Measurements from ENCODE around the gene UGT1A7. TPM values are rescaled to one million over a fixed set of nuclear protein-coding genes. Genes with fewer than 3 reads are reported as not detected.

Gene UGT1A7
- total and polyA plus RNA-seq, 9 of the 15 experiments (the other 6 are each of a cell fraction or from before 2014, with no cell fraction given) = not detected

DNA sequence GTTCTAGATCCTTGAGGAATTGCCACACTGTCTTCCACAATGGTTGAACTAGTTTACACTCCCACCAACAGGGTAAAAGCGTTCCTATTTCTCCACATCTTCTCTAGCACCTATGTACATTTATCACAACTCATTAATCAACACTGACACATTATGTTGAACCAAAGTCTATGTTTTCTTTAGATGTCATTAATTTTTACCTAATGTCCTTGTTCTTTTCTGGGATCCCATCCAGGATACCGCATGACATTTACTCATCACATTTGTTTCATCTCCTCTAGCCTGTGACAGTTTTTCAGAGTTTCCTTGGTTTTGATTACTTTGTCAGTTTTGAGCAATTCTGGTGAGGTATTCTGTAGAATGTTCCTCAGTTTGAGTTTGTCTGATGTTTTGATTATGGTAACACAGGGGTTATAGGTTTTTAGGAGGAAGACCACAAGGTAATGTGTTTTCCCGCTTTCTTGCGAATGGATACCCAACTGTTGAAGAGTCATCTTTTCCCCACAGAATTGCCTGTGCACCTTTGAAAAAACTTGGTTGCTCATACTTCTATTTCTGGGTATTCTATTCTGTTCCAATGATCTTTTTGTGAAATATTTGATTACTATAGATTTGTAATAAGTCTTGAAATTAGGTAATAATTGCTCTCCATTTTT lies 13.0 kb upstream of the UGT1A7 start:
- H3K4me2 ChIP-seq (ENCODE audit: insufficient read depth, low read length) = no peak overlapping the region
- no peaks in the 10 kb centered on the region for H3K27me3 ChIP-seq (ENCODE audit: control insufficient read depth in 2 of 2, insufficient read depth in 2 of 2, low read length in 2 of 2)
- H3K9me1 ChIP-seq (ENCODE audit: control insufficient read depth, insufficient read depth, low read length) = no peaks in the 10 kb centered on the region
- TF ChIP-seq MEIS2 (IDR thresholded peaks at IDR 0.05; ENCODE audit: partially characterized antibody) = peak; percentile 23
- no peak for TF ChIP-seq ZNF445 (CRISPR knock-in tag; IDR thresholded peaks at IDR 0.05; ENCODE audit: low read depth)
- CTCF ChIA-PET (ENCODE audit: low intra/inter-chr PET ratio) = no interaction called here
- H4K20me1 ChIP-seq (replicated peaks; ENCODE audit: control insufficient read depth, insufficient read depth, low read length) = no peaks in the 10 kb centered on the region
- no peak overlapping the region for H3K27ac ChIP-seq (ENCODE audit: extremely low read depth, low read depth, low read length)
- no peak for ATAC-seq
- in situ Hi-C loops (cut with MboI) (no loop called here), intact Hi-C loops (cut with micrococcal nuclease) (no loop called here)
- no TSS peak for BruUV-seq (replicated peaks)
- H3K9me3 ChIP-seq (replicated peaks; ENCODE audit: control insufficient read depth, insufficient read depth, low read depth, low read length) = no peaks in the 10 kb centered on the region
- no peak overlapping the region for H2AFZ ChIP-seq (ENCODE audit: low read depth, low read length)
- no peak overlapping the region for H3K9ac ChIP-seq (ENCODE audit: insufficient read depth in 1 of 2, low read depth in 2 of 2, low read length in 2 of 2)
- POLR2A ChIA-PET = no interaction called here
- no peak for DNase-seq (ENCODE audit: extremely low read depth in 1 of 4, low spot score in 3 of 4)
- no peaks in the 10 kb centered on the region for H3K79me2 ChIP-seq (ENCODE audit: control insufficient read depth, insufficient read depth, low read length)
- WGBS (ENCODE audit: insufficient coverage, low coverage, missing lambda C conversion rate) = 7% methylated on average over 4 of the region's 4 CpGs
- H3K4me3 ChIP-seq = no peak overlapping the region
- H3K36me3 ChIP-seq (ENCODE audit: control insufficient read depth, insufficient read depth, low read length) = no peaks in the 10 kb centered on the region
- no peak for FAIRE-seq
- no peaks in the 10 kb centered on the region for H3K4me1 ChIP-seq (replicated peaks in 1 of 2; ENCODE audit: control insufficient read depth in 2 of 2, insufficient read depth in 2 of 2, low read length in 2 of 2)

DNA sequence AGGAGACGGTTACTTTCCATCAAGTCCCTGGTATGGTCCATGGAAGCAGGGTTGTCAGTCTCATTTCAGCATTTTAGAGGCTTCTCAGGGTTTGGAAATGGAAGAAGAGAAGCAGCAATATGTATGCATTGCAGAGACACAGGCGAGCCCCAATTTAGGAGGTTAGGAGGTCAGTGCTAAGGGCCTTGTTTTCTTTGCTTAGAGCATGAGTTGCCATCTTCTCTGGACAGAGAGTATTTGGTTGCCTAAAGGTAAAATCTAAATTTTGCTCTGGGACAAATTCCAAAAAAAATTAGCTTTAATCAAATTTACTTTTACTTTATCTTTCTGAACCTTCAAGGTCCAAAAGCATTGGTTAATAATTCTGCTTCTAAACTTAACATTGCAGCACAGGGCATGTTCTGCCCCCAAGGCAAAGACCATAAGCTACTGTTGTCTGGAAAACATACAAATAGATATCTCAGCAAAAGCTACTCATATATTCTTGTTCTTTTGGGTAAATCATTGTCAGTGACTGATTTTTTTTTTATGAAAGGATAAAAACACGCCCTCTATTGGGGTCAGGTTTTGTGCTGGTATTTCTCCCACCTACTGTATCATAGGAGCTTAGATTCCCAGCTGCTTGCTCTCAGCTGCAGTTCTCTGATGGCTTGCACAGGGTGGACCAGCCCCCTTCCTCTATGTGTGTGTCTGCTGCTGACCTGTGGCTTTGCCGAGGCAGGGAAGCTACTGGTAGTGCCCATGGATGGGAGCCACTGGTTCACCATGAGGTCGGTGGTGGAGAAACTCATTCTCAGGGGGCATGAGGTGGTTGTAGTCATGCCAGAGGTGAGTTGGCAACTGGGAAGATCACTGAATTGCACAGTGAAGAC lies 10.2 kb upstream of the UGT1A7 start, which contains the start of gene UGT1A9:
TSS of gene UGT1A9 (plus strand) at position 609 of the 872 bp plus-strand sequence. CDS start at position 646, 37 bp downstream.
- H4K20me1 ChIP-seq (replicated peaks; ENCODE audit: control insufficient read depth, insufficient read depth, low read length) = no peaks in the 10 kb centered on the region
- ATAC-seq = no peak
- in situ Hi-C loops (cut with MboI) (no loop called here), intact Hi-C loops (cut with micrococcal nuclease) (no loop called here)
- BruUV-seq (replicated peaks) = no TSS peak
- H3K9me1 ChIP-seq (ENCODE audit: control insufficient read depth, insufficient read depth, low read length) = no peaks in the 10 kb centered on the region
- FAIRE-seq = no peak
- WGBS (ENCODE audit: insufficient coverage, low coverage, missing lambda C conversion rate) = 2% methylated on average over 5 of the region's 5 CpGs
- H2AFZ ChIP-seq (ENCODE audit: low read depth, low read length) = no peak within 1 kb of the TSS
- H3K79me2 ChIP-seq (ENCODE audit: control insufficient read depth, insufficient read depth, low read length) = no peaks in the 10 kb centered on the region
- no peaks in the 10 kb centered on the region for H3K36me3 ChIP-seq (ENCODE audit: control insufficient read depth, insufficient read depth, low read length)
- no peak within 1 kb of the TSS for H3K27ac ChIP-seq (ENCODE audit: extremely low read depth, low read depth, low read length)
- TF ChIP-seq ZBTB17 (CRISPR knock-in tag; IDR thresholded peaks at IDR 0.05) = no peak
- TF ChIP-seq TOE1 (IDR thresholded peaks at IDR 0.05; ENCODE audit: borderline replicate concordance) = no peak
- no peak for TF ChIP-seq TOE1 (CRISPR knock-in tag; IDR thresholded peaks at IDR 0.05; ENCODE audit: borderline replicate concordance, low read depth)
- TF ChIP-seq, protein P1, sequence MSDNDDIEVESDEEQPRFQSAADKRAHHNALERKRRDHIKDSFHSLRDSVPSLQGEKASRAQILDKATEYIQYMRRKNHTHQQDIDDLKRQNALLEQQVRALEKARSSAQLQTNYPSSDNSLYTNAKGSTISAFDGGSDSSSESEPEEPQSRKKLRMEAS (CRISPR knock-in tag; IDR thresholded peaks at IDR 0.05) = no peak
- no peak for TF ChIP-seq TAF9B (IDR thresholded peaks at IDR 0.05; ENCODE audit: partially characterized antibody)
- TF ChIP-seq HNRNPUL1 (IDR thresholded peaks at IDR 0.05; ENCODE audit: low read length) = no peak
- no peak for TF ChIP-seq FOXK2 (conservative IDR thresholded peaks at IDR 0.05 in 1 of 2, IDR thresholded peaks at IDR 0.05 in 1 of 2; ENCODE audit: low read depth in 2 of 2)
- ChIA-PET CTCF (ENCODE audit: low intra/inter-chr PET ratio) (no interaction called here), POLR2A (no interaction called here)
- H3K27me3 ChIP-seq (ENCODE audit: control insufficient read depth in 2 of 2, insufficient read depth in 2 of 2, low read length in 2 of 2) = no peaks in the 10 kb centered on the region
- H3K9me3 ChIP-seq (replicated peaks; ENCODE audit: control insufficient read depth, insufficient read depth, low read depth, low read length) = no peaks in the 10 kb centered on the region
- no peak within 1 kb of the TSS for H3K4me2 ChIP-seq (ENCODE audit: insufficient read depth, low read length)
- DNase-seq (ENCODE audit: extremely low read depth in 1 of 4, low spot score in 3 of 4) = no peak
- H3K9ac ChIP-seq (ENCODE audit: insufficient read depth in 1 of 2, low read depth in 2 of 2, low read length in 2 of 2) = no peak within 1 kb of the TSS
- no peak within 1 kb of the TSS for H3K4me3 ChIP-seq
- H3K4me1 ChIP-seq (replicated peaks in 1 of 2; ENCODE audit: control insufficient read depth in 2 of 2, insufficient read depth in 2 of 2, low read length in 2 of 2) = no peaks in the 10 kb centered on the region
